ENCODE measurements around the gene TMEM273.

The TMEM273 gene

GRCh38 chr10:49136525-49136924, 51.7 kb downstream of the TMEM273 start:
- no peak for DNase-seq

DNA sequence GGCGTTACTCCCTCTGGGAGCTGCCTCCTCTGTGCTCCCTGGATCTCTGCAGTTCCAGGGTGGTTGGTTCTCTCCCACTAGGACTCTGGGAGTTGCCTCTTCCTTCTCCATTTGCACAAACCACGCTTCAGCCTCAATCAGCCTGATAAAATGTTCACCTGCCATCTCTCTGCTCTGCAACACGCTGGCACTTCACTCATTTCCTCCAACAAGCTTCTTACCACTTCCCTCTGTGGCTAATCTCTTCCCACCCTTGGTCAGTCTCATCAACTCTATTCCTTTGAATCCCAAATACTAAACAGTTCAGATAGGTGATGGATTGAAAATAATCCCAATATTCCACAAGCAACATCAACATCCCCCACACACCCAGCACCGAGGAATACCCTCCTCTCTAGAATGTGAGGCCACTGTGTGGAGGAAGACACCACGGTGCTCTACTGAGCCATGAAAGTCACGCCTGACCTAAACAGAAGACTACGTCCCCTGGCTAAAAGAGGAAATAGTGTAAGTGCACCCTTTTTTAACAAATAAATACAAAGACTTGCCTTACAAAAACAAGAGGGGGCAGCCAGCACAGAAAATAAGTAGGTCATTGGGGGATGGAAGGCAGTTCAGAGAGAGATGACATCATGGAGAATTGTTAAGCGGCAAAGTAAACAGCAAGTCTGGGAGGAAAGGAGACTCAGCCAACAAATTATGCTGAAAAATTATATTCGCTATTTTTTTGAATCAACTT, 52.4 kb downstream of the TMEM273 start:
- no peak for DNase-seq

- no peak for DNase-seq
Measured at GRCh38 chr10:49134327-49134726, 53.9 kb downstream of the TMEM273 start.

DNA sequence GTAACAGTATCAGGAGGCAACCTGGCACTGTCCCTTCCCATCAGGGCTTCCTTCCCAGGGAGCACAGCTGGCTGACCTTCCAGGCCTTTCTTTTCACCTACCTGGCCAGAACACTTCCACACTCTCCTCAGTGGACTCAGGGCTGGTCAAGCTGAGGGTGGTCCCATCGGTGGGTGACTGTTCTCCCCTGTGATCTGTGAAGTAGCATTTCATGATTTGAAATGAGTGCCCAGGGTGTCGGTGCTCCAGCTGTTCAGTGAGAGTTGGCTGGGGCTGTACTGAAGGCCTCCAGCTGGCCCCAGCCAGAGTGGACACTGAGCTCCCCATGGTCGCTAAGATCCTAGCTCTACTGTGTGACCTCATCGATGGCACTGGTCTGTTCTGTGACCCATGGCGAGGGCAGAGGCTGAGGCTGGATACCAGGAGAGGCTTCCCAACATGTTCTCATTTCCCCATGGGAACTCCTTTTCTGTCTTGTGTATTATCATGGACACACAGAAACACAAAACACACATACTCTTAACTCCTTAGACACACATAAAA, 54.4 kb downstream of the TMEM273 start, which contains the start of gene FAM170B:
Gene FAM170B, minus strand, starts transcription at position 316 of the 543 bp plus-strand sequence. Its CDS starts 103 bp downstream, at position 213.
- DNase-seq, result no peak

GRCh38 chr10:49132362-49132737, 55.8 kb downstream of the TMEM273 start:
- no peak for DNase-seq

- DNase-seq, result no peak
Measured at GRCh38 chr10:49131507-49132361, 56.5 kb downstream of the TMEM273 start.

DNA sequence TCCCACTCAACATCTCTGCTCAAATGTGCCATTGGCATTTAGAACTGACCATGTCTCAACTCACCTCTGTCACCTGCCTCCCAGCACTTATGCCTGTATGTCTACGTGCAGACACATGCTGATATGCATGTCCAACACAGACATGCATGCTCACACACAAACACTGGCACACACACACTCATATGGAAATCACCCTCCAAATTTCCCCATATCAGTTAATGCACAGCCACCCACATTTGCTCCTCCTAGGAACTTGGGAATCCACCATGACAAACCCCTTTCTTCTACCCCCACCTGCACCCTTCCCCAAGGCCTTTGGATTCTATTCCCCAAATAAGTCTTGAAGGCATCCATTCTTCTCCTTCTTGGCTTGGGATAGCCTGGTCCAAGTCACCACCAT, 58.8 kb downstream of the TMEM273 start:
- DNase-seq, result no peak

- no peak for DNase-seq
Measured at GRCh38 chr10:49128854-49129253, 59.3 kb downstream of the TMEM273 start.

DNA sequence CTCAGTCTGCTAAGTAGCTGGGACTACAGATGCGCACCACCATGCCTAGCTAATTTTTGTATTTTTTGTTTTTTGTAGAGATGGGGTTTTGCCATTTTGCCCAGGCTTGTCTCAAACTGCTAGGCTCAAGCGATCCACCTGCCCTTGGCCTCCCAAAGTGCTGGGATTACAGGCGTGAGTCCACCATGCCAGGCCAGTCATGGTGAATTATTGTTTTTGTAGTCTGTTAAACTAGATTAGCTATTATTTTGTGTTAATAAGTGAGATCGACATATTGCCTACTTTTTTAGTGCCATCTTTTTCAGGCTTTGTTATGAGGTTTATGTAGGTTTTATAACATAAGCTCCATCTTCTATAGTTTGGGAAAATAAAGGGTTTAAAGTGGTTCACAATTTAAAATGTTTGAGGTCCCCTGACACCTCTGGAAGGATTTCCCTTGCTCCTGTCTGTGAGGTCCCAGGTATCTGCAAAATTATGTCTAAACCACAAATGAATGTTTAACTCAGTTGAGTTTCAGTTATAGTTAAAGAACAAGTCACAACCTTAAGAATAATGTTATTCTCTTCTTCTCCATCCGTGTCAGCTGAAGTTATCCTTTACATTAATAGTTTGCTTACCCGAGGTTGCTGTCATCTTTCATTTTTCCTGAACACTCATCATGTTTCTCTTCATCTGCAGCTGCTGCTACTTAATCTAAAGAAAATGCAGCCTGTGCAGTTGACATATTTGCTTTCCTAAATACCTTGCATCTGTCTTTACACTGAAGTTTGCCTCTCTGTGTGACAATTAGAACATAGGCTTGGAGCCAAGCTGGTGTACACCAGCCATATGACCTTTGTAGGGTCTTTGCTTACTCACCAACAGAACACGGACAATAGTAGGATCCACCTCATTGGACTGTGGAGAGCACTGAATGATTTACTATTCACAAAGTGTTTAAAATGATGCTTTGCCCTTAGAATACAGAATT, 63.9 kb downstream of the TMEM273 start:
- no peak for DNase-seq

GRCh38 chr10:49120911-49121310, 67.3 kb downstream of the TMEM273 start:
- no peak for DNase-seq

GRCh38 chr10:49119746-49120145, 68.4 kb downstream of the TMEM273 start:
- DNase-seq, result no peak

GRCh38 chr10:49118430-49119074, 69.6 kb downstream of the TMEM273 start:
- DNase-seq, result no peak

GRCh38 chr10:49117376-49118070, 70.7 kb downstream of the TMEM273 start:
- no peak for DNase-seq

DNA sequence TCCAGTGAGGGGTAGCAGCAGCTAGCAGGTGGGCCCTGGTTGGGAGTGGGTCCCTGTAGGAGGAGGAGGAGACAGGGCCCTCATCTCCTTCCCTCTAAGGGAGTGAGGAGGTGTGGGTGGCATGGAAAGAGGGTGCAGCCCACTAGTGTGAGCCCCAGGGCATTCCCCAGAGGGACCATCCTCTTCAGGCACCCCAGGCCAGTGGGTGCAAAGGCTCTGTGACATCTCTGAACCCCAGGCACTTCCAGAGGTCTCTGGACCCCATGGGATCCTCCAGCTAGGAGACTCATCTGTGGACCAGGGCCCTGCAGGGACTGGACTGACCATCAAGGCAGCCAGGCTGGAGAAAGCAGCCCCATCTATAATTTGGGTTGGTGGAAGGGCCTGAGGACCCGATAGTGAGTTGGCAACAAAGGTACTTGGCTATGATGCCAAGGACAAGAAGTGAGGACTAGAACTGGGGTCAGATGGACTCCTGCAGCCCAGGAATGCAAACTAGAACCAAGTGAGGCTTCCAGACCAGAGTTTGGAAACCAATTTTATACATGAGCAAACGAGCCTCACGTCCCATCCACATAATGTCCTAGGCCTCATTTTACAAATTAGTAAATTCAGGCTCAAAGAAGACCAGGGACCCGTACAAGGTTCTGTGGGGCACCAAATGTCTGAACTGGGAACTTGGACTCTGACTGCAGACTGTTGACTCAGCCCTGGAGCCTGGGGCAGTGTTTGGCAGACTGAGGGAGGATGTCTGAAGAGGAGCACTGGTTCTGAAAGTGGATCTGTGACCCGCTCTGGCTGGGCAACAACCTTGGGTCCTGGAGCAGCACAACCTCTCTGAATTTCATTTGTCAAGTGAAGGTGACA, 71.4 kb downstream of the TMEM273 start:
- DNase-seq, result no peak

DNA sequence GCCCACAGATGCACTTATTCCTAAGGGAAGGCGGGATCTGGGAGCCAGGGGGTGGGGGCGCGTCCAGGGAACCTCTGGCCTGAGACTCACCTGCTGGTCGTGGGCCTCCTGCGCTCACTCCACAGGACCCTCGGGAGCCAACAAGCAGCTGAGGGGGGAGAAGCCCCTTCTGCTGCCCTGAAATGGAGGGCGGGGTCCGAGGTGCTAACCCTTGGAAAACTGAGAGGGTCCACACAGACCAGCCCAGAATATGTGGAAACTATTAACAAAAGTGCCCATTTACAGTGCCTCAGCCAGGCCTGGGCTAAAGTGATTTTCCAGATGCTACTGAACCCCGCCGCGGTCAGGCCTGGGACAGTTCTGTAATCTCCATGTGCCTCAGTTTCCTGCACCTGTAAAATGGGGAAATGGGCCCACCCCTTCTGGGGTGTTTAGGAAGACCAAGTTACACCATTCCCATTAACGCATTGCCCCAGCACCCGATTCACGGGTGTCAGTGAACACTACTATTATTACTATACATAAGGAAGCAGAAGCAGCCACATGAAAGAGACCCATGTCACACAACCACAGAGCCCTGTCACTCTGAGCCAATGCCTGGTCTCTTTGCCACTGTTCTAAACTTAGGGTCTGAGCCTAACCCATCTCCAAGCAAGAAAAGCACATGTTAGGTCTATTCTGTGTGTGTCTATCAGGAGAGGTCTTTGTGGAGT, 72.2 kb downstream of the TMEM273 start:
- peak; percentile 17 for DNase-seq

GRCh38 chr10:49115015-49115795, 73.0 kb downstream of the TMEM273 start, which contains the start of gene VSTM4:
VSTM4 (minus strand) TSS chr10:49115522; CDS start chr10:49115485, 37 bp downstream.
- no peak for DNase-seq

- no peak for DNase-seq
Measured at GRCh38 chr10:49114718-49115014, 73.5 kb downstream of the TMEM273 start.

DNA sequence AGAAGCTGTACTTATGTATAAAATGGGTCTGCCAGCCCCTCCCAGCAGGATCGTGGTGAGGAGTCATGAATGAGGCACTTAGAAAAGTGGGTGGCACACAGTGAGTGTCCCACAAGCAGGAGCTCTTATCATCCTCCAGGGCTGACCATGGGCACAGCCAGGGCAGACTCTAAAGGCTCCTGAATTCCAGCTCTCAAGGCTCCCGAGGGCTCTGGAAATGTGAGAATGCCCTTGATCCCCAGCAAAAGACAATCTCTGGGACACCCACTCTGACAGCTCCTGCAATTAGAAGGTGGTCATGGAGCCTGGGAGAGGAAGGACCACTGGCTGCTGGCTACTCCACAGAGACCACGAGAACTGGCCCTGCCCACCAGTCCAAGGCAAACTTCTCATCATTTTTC, 74.5 kb downstream of the TMEM273 start:
- DNase-seq, result no peak

GRCh38 chr10:49112851-49113250, 75.3 kb downstream of the TMEM273 start:
- DNase-seq, result no peak

Data from CD4-positive, alpha-beta T cell treated with Interleukin-6 for 4 hours (primary cell).